ENCODE measurements around the gene EHF.

DNA sequence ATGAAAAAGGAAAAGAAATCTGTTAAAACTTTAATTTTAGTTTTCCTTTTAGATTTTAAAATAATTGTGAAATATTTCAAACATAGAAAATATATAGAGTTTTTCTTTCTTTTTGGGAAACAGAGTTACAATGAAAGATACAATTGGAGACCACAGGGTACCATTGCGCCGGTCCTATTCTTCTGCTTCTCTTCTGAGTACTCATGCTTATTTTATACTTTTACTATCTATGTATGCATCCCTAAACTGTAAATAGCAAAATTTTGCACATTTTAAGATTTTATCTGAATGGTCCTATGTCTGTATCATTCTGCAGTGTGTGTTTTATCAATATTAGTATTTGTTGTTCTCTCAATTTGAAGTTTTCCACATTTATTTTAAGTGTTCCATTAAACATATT, 65.0 kb downstream of the EHF start:
- TF ChIP-seq, protein P1, sequence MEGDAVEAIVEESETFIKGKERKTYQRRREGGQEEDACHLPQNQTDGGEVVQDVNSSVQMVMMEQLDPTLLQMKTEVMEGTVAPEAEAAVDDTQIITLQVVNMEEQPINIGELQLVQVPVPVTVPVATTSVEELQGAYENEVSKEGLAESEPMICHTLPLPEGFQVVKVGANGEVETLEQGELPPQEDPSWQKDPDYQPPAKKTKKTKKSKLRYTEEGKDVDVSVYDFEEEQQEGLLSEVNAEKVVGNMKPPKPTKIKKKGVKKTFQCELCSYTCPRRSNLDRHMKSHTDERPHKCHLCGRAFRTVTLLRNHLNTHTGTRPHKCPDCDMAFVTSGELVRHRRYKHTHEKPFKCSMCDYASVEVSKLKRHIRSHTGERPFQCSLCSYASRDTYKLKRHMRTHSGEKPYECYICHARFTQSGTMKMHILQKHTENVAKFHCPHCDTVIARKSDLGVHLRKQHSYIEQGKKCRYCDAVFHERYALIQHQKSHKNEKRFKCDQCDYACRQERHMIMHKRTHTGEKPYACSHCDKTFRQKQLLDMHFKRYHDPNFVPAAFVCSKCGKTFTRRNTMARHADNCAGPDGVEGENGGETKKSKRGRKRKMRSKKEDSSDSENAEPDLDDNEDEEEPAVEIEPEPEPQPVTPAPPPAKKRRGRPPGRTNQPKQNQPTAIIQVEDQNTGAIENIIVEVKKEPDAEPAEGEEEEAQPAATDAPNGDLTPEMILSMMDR (IDR thresholded peaks at IDR 0.05): no peak
- TF ChIP-seq POLR2AphosphoS5 (IDR thresholded peaks at IDR 0.05; ENCODE audit: low read depth, low read length): no peak
- TF ChIP-seq TCF7L2 (IDR thresholded peaks at IDR 0.05; ENCODE audit: low read depth, low read length): no peak
- TF ChIP-seq, protein P2, sequence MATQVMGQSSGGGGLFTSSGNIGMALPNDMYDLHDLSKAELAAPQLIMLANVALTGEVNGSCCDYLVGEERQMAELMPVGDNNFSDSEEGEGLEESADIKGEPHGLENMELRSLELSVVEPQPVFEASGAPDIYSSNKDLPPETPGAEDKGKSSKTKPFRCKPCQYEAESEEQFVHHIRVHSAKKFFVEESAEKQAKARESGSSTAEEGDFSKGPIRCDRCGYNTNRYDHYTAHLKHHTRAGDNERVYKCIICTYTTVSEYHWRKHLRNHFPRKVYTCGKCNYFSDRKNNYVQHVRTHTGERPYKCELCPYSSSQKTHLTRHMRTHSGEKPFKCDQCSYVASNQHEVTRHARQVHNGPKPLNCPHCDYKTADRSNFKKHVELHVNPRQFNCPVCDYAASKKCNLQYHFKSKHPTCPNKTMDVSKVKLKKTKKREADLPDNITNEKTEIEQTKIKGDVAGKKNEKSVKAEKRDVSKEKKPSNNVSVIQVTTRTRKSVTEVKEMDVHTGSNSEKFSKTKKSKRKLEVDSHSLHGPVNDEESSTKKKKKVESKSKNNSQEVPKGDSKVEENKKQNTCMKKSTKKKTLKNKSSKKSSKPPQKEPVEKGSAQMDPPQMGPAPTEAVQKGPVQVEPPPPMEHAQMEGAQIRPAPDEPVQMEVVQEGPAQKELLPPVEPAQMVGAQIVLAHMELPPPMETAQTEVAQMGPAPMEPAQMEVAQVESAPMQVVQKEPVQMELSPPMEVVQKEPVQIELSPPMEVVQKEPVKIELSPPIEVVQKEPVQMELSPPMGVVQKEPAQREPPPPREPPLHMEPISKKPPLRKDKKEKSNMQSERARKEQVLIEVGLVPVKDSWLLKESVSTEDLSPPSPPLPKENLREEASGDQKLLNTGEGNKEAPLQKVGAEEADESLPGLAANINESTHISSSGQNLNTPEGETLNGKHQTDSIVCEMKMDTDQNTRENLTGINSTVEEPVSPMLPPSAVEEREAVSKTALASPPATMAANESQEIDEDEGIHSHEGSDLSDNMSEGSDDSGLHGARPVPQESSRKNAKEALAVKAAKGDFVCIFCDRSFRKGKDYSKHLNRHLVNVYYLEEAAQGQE (IDR thresholded peaks at IDR 0.05; ENCODE audit: insufficient read depth in 1 of 2, low read depth in 2 of 2, low read length in 1 of 2): no peak
